A673 (cell line): ENCODE measurements around the gene EMC9. TPM values are rescaled to one million over a fixed set of nuclear protein-coding genes. Genes with fewer than 3 reads are reported as not detected.

Source experiments
- BruUV-seq: library from RNA; stranded (reverse); fragments of 400-500 nt; replicated peaks from 2 replicates; lab custom pipeline; 2021; lab: Mats Ljungman, UMichigan
- CTCF ChIA-PET: fragments of 300-600 bp; sonication (Branson Sonifier 250); formaldehyde crosslinking; loops from one replicate; lab custom pipeline; 2022; ENCODE audit warnings: antibody characterized with exemption; lab: Charles Lee
- POLR2A ChIA-PET: fragments of 300-600 bp; sonication (Branson Sonifier 250); formaldehyde crosslinking; loops from one replicate; lab custom pipeline; 2022; ENCODE audit warnings: antibody characterized with exemption; ENCODE audit not compliant: low non-redundant PET; lab: Charles Lee
- DNase-seq: peaks from one replicate; pipeline ENCODE4 v3.0.0-alpha.2; 2015; ENCODE audit warnings: low spot score
- H3K27ac ChIP-seq: fragments of 200-600 bp; sonication (generic); 2 replicates; pipeline ENCODE4 v1.5.1; 2016; ENCODE audit warnings: mixed run types, low read depth, mild to moderate bottlenecking, mixed read lengths, antibody characterized with exemption, low read length; ENCODE audit not compliant: poor library complexity, severe bottlenecking
- H3K27me3 ChIP-seq: fragments of 200-600 bp; sonication (generic); replicated peaks from 2 replicates; pipeline ENCODE4 v1.6.1; 2017; ENCODE audit warnings: mixed run types, low read depth, mild to moderate bottlenecking, mixed read lengths, antibody characterized with exemption, low read length; ENCODE audit not compliant: insufficient read depth, poor library complexity
- H3K36me3 ChIP-seq: fragments of 200-600 bp; sonication (generic); 2 replicates; pipeline ENCODE4 v1.6.1; 2016; ENCODE audit warnings: mixed run types, mild to moderate bottlenecking, mixed read lengths, antibody characterized with exemption, low read length; ENCODE audit not compliant: insufficient read depth, poor library complexity, severe bottlenecking
- H3K4me1 ChIP-seq: fragments of 200-600 bp; sonication (generic); 2 replicates; pipeline ENCODE4 v1.6.1; 2017; ENCODE audit warnings: mixed run types, mild to moderate bottlenecking, mixed read lengths, antibody characterized with exemption, low read length; ENCODE audit not compliant: insufficient read depth, poor library complexity, severe bottlenecking
- H3K4me3 ChIP-seq: fragments of 200-600 bp; sonication (generic); 2 replicates; pipeline ENCODE4 v1.5.1; 2016; ENCODE audit warnings: low read depth, mixed run types, mild to moderate bottlenecking, mixed read lengths, low read length; ENCODE audit not compliant: poor library complexity, severe bottlenecking
- H3K9me3 ChIP-seq: fragments of 200-600 bp; sonication (generic); 2 replicates; pipeline ENCODE4 v1.6.1; 2016; ENCODE audit warnings: mixed run types, low read depth, mild to moderate bottlenecking, mixed read lengths, antibody characterized with exemption, low read length; ENCODE audit not compliant: poor library complexity, severe bottlenecking
- CTCF ChIP-seq: fragments of 300-800, 200-600 bp; sonication (generic); conservative IDR thresholded peaks from 2 replicates; pipeline ENCODE4 v1.5.1; 2017; ENCODE audit warnings: low read depth, mild to moderate bottlenecking, antibody characterized with exemption, low read length, moderate library complexity, mixed read lengths
- EZH2 ChIP-seq: fragments of 200-600 bp; sonication (generic); IDR thresholded peaks from 2 replicates; pipeline ENCODE4 v1.6.1; 2017; ENCODE audit warnings: borderline replicate concordance, low read depth, mild to moderate bottlenecking, mixed read lengths, antibody characterized with exemption, low read length; ENCODE audit not compliant: poor library complexity, severe bottlenecking
- intact Hi-C: fragments of 100-400 bp; cut with micrococcal nuclease; formaldehyde crosslinking; loops from one replicate; pipeline ENCODE4 v1.10.0; 2022; ENCODE audit not compliant: unreplicated experiment
- total RNA-seq: library from RNA; stranded (reverse); gene quantifications from 2 replicates; pipeline ENCODE4 v1.2.3, GENCODE V29; 2021

Gene EMC9
- total RNA-seq, 1 experiment from 2014 or later, result 36.8 TPM

DNA sequence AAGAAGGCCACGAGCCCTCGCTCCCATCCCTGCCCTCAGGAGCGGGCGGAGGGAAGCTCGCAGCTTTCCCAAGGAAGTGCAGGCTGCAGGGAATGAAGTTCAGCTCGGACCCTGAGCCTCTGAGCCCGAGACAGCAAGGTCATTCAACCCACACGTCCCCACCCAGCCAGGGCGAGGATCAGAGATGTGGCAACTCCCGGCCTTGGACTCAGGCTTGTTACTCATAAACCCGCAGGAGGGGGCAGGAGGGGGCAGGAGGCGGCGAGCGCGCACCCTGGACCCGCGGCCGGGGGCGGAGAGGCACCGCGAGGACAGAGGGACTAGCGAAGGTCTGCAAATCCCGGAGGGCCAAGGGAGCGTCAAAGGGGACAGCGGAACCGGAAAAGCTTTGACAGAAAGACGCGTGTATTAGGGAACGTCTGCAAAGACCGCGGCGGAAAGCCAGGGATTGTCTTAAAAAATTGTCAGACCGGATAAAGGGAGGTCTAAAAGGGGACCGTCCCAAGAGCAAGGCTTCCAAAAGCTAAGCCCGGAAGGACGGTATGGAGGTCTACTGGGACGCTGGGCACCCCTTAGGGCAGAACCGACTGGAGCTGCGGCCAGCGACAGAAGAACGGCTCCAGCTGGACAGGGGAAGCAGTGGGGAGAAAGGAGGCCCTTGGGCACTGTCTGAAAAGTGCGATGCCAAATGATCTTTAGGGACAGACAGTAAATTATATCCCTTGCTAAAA lies 27.4 kb downstream of the EMC9 start:
- BruUV-seq, result no TSS peak
- ChIA-PET POLR2A (interaction anchor here (0.5 to 2.0 kb wide), 5 partner anchors 8 to 158 kb away, joined by 3 to 13 read pairs (median 4); partner anchors contain the start of genes PCK2 and RABGGTA), CTCF (interaction anchor here (1.2 to 1.8 kb wide), 2 partner anchors 47 to 55 kb away, joined by 3 to 6 read pairs; partner anchors contain the start of gene IRF9)
- Histone ChIP-seq H3K9me3 (no peaks in the 10 kb centered on the region), H3K4me1 (peaks cover 14% of the 10 kb centered on the region), H3K27me3 (no peaks in the 10 kb centered on the region), H3K4me3 (peak overlapping the region; percentile 82), H3K27ac (peak overlapping the region; percentile 99), H3K36me3 (peaks cover 15% of the 10 kb centered on the region)
- intact Hi-C loops, result loop anchor here (2.0 kb wide), 1 partner anchor 27 kb away; the partner anchor contains the start of gene EMC9
- TF ChIP-seq CTCF (no peak), EZH2 (no peak)
- DNase-seq, result peak; percentile 92

DNA sequence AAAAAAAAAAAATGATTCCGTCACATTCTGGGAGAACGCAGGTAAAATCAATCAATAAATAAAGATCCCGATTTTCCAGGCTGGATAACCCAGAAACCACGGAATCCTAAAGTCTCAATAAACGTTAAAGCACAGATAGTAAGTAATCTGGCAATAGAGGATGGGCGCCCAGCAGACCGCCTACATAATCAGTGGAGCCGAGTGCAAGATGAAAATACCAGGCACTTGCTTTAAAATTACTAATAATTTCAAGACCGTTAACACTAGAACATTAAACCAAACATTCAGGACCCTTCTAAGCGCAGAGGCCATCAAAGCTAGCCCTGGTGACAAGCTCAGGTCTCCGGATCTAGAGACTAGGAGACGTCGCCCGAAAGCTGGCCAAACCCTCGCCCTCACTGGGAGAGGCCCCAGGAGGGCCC lies 28.0 kb downstream of the EMC9 start:
- no peaks in the 10 kb centered on the region for H3K9me3 ChIP-seq
- peak overlapping the region; percentile 99 for H3K27ac ChIP-seq
- CTCF ChIA-PET, result interaction anchor here (1.8 kb wide), 1 partner anchor 48 kb away, joined by 6 read pairs; the partner anchor contains the start of gene IRF9
- H3K4me3 ChIP-seq, result peak overlapping the region; percentile 82
- DNase-seq, result no peak
- intact Hi-C loops, result no loop called here
- H3K36me3 ChIP-seq, result peaks cover 9% of the 10 kb centered on the region
- peaks cover 14% of the 10 kb centered on the region for H3K4me1 ChIP-seq
- TF ChIP-seq CTCF (no peak), EZH2 (no peak)
- no peaks in the 10 kb centered on the region for H3K27me3 ChIP-seq
- POLR2A ChIA-PET, result interaction anchor here (2.0 kb wide), 1 partner anchor 19 kb away, joined by 13 read pairs; the partner anchor contains the start of gene PCK2
- TSS peak; percentile 78 for BruUV-seq

DNA sequence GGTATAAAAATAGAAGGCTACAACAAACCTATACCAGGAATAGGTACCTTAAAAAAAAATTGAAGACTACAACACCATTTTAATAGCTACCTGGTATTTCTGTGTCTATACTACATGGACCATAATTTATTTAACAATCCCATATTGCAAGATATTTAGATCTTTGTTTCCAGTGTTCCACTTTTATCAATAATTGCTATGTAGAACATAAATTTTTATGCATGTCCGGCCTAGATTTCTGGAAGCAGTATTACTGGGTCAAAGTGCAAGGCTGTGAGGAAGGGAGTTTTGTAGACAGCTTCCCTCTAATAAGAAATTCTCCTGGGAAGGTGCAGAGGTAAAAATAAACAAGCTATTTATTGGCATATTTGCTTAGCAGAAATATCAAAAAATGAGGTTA lies 30.9 kb downstream of the EMC9 start:
- ChIA-PET POLR2A (interaction anchor here (0.7 kb wide), 2 partner anchors 27 to 37 kb away, joined by 3 to 5 read pairs; partner anchors contain the start of gene RNF31), CTCF (no interaction called here)
- H3K4me3 ChIP-seq, result no peak overlapping the region
- H3K36me3 ChIP-seq, result no peaks in the 10 kb centered on the region
- H3K4me1 ChIP-seq, result peaks cover 7% of the 10 kb centered on the region
- BruUV-seq, result no TSS peak
- no peaks in the 10 kb centered on the region for H3K27me3 ChIP-seq
- H3K27ac ChIP-seq, result no peak overlapping the region
- no peaks in the 10 kb centered on the region for H3K9me3 ChIP-seq
- DNase-seq, result no peak
- TF ChIP-seq CTCF (no peak), EZH2 (no peak)
- intact Hi-C loops, result no loop called here
